KMS-11 (cell line): ENCODE data around the gene MAG.

Source experiments
- H2AFZ ChIP-seq: fragments of 200-600 bp; sonication (generic); 2 replicates; pipeline ENCODE4 v1.6.1; 2016; ENCODE audit warnings: antibody characterized with exemption, mixed run types, low read depth
- H3K27ac ChIP-seq: fragments of 200-600 bp; sonication (generic); 2 replicates; pipeline ENCODE4 v1.6.1; 2016; ENCODE audit warnings: mild to moderate bottlenecking, mixed run types
- H3K27me3 ChIP-seq: fragments of 200-600 bp; sonication (generic); 2 replicates; pipeline ENCODE4 v1.6.1; 2017; ENCODE audit warnings: mild to moderate bottlenecking, low read depth, mixed run types, moderate library complexity; ENCODE audit not compliant: insufficient read depth
- H3K36me3 ChIP-seq: fragments of 200-600 bp; sonication (generic); 2 replicates; pipeline ENCODE4 v1.6.1; 2017; ENCODE audit warnings: mild to moderate bottlenecking, mixed run types; ENCODE audit not compliant: insufficient read depth
- H3K4me1 ChIP-seq: fragments of 200-600 bp; sonication (generic); 2 replicates; pipeline ENCODE4 v1.6.1; 2016; ENCODE audit warnings: mild to moderate bottlenecking, low read depth, mixed run types; ENCODE audit not compliant: poor library complexity, severe bottlenecking
- H3K4me2 ChIP-seq: fragments of 200-600 bp; sonication (generic); 2 replicates; pipeline ENCODE4 v1.7.0; 2016; ENCODE audit warnings: mild to moderate bottlenecking, mixed run types
- H3K4me3 ChIP-seq: fragments of 200-600 bp; sonication (generic); IDR thresholded peaks from 2 replicates; pipeline ENCODE4 v1.6.1; 2017; ENCODE audit warnings: low read depth, low read length, mixed read lengths; ENCODE audit not compliant: insufficient read depth
- H3K79me2 ChIP-seq: fragments of 200-600 bp; sonication (generic); 2 replicates; pipeline ENCODE4 v1.6.1; 2016; ENCODE audit warnings: low read depth, mixed run types; ENCODE audit not compliant: insufficient read depth
- H3K9ac ChIP-seq: fragments of 200-600 bp; sonication (generic); 2 replicates; pipeline ENCODE4 v1.6.1; 2016; ENCODE audit warnings: mild to moderate bottlenecking, mixed run types
- H4K20me1 ChIP-seq: fragments of 200-600 bp; sonication (generic); 2 replicates; pipeline ENCODE4 v1.6.1; 2016; ENCODE audit warnings: mild to moderate bottlenecking, mixed run types; ENCODE audit not compliant: insufficient read depth
- CTCF ChIP-seq: fragments of 200-600 bp; sonication (generic); conservative IDR thresholded peaks from 2 replicates; pipeline ENCODE4 v1.6.1; 2017; ENCODE audit warnings: low read depth, mild to moderate bottlenecking, antibody characterized with exemption, low read length, moderate library complexity, mixed read lengths

The MAG gene

GRCh38 chr19:35261356-35262100 is 30.4 kb upstream of the MAG start:
- Histone ChIP-seq H3K4me1 (no peaks in the 10 kb centered on the region), H3K36me3 (no peaks in the 10 kb centered on the region)

GRCh38 chr19:35262101-35262761 is 29.7 kb upstream of the MAG start:
- Histone ChIP-seq H3K9ac (no peak overlapping the region), H3K4me3 (no peak overlapping the region), H2AFZ (no peak overlapping the region), H3K36me3 (no peaks in the 10 kb centered on the region), H3K4me1 (peaks cover 2% of the 10 kb centered on the region), H3K4me2 (no peak overlapping the region), H3K27ac (no peak overlapping the region), H4K20me1 (no peaks in the 10 kb centered on the region), H3K27me3 (no peaks in the 10 kb centered on the region), H3K79me2 (0 out of 2 replicates have a peak, but pooled peaks cover 4% of the 10 kb centered on the region)
- no peak for TF ChIP-seq CTCF

More at GRCh38 chr19:35261356-35262100, 30.4 kb upstream of the MAG start:
- Histone ChIP-seq H3K79me2 (no peaks in the 10 kb centered on the region), H3K4me2 (no peak overlapping the region), H3K9ac (no peak overlapping the region), H4K20me1 (no peaks in the 10 kb centered on the region), H3K27me3 (no peaks in the 10 kb centered on the region), H3K4me3 (no peak overlapping the region), H3K27ac (no peak overlapping the region), H2AFZ (no peak overlapping the region)
- TF ChIP-seq CTCF = no peak

GRCh38 chr19:35264268-35265125 is 27.5 kb upstream of the MAG start:
- H3K27me3 ChIP-seq = no peaks in the 10 kb centered on the region
- no peak overlapping the region for H3K4me2 ChIP-seq
- H2AFZ ChIP-seq = no peak overlapping the region
- H3K4me3 ChIP-seq = no peak overlapping the region
- no peaks in the 10 kb centered on the region for H3K36me3 ChIP-seq
- H4K20me1 ChIP-seq = no peaks in the 10 kb centered on the region
- TF ChIP-seq CTCF = no peak
- no peak overlapping the region for H3K9ac ChIP-seq
- 0 out of 2 replicates have a peak, but pooled peaks cover 10% of the 10 kb centered on the region for H3K79me2 ChIP-seq
- H3K4me1 ChIP-seq = peaks cover 2% of the 10 kb centered on the region
- no peak overlapping the region for H3K27ac ChIP-seq

GRCh38 chr19:35265126-35265899 is 26.6 kb upstream of the MAG start:
- Histone ChIP-seq H2AFZ (no peak overlapping the region), H3K4me1 (peaks cover 7% of the 10 kb centered on the region), H3K36me3 (no peaks in the 10 kb centered on the region), H3K27me3 (no peaks in the 10 kb centered on the region), H3K4me3 (no peak overlapping the region), H3K79me2 (0 out of 2 replicates have a peak, but pooled peaks cover 10% of the 10 kb centered on the region), H3K4me2 (no peak overlapping the region), H3K9ac (no peak overlapping the region), H4K20me1 (no peaks in the 10 kb centered on the region), H3K27ac (no peak overlapping the region)
- TF ChIP-seq CTCF = no peak
